Middle frontal gyrus (tissue), 1 donor: ENCODE results near the gene MACROD2.

Source experiments
- DNase-seq: peaks from one replicate; pipeline ENCODE4 v3.0.0-alpha.2; 2015; ENCODE audit warnings: low spot score; ENCODE audit errors: extremely low spot score

MACROD2 gene

GRCh38 chr20:15817351-15817750 lies 1822.0 kb downstream of the MACROD2 start:
- DNase-seq, result no peak

DNA sequence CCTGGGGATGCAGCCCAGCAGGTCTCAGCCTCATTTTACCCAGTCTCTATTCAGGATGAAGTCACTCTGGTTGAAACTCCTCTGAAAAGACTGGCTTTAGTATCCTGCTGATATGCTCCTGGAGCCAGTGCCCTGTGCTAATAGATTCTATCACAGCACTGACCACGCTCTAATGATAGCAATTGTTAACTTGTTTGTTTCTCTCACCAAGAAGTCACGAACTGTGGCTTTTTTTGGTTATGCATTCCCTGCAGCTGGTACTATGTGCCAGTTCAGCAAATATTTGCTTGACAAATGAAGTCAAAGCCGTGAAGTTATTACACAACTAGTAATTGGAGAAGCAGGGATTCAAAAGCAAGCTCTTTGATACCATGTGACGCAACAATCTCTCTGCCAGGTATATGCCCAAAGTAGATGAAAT lies 1823.3 kb downstream of the MACROD2 start:
- DNase-seq, result no peak

- DNase-seq, result no peak
Measured at GRCh38 chr20:15823718-15824117, 1828.4 kb downstream of the MACROD2 start.

DNA sequence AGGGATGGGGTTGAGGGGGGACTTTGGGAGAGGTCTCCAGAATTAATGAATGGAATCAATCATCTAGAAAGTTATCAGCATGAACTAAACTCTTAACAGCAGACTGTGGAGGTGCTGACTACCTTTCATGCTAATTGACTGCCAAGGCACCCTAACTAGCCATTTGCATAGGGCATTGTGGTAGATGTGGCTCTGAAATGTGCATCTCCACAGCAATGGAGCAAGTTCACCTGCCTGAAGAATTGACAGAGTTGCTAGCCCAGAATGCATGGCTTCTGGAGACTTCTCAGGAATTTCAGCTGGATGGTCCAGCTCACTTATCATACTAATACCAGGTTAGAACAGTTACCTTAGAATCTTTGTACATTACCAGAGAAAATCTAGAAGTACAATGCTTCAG lies 1832.3 kb downstream of the MACROD2 start:
- DNase-seq, result no peak

- no peak for DNase-seq
Measured at GRCh38 chr20:15831201-15831600, 1835.9 kb downstream of the MACROD2 start.

- DNase-seq, result no peak
Measured at GRCh38 chr20:15832512-15832911, 1837.2 kb downstream of the MACROD2 start.

GRCh38 chr20:15834857-15835256 lies 1839.5 kb downstream of the MACROD2 start:
- DNase-seq, result no peak

- DNase-seq, result no peak
Measured at GRCh38 chr20:15835811-15836210, 1840.5 kb downstream of the MACROD2 start.

DNA sequence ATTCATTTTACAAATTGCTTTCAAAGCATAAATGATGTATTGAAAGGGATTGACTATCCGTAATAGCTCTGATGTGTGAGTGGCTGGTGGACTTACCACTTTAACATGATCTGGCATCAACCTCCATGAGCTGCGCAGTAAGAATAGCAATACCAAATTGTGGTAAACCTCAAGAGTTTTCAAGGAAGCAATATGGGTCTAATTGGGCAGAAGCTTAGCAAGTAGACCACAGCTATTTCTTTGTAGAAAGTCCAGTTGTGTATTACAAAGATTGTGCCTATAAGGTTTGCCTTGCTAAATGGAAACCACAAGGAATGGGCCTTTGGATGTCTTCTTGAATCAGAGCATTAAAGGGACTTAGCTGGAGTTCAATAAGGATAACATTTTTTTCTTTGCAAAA lies 1841.3 kb downstream of the MACROD2 start:
- DNase-seq, result no peak

DNA sequence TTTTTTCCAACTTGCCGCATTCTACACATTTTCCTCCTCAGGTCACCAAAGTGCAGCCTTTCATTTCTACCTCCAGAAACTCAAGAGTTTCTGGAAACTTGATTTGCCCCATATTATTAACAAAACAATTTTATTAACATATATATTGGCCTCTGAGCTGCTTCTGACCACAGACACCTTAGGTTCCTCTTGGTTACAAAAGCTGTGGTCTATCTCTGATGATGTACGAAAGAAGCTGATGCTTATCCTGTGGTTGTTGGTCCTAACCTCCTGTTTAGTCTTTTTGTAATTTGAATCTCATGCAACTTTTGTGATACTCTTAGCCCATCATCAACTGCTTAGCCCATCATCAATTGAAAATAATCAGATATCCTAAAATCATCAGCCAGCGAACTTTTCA lies 1842.2 kb downstream of the MACROD2 start:
- DNase-seq, result no peak

- no peak for DNase-seq
Measured at GRCh38 chr20:15838466-15838865, 1843.2 kb downstream of the MACROD2 start.

- no peak for DNase-seq
Measured at GRCh38 chr20:15840636-15841301, 1845.5 kb downstream of the MACROD2 start.

DNA sequence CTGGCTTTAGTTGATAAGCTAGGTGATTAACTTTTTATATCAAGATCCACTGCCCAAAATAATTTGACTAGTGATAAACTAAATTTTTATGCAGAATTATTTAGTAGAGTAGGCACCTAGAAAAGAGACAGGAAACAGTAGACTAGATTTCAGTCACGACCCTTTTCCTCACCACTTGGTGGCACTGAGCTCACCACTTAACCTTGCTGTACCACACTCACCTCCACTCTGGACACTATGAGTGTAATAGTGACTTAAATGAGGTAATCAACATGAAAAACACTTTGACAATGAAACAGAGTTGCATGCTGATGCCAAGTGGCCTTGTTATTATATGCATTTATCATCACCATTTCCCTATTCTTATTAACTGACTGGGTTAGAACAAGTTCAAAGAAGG lies 1847.6 kb downstream of the MACROD2 start:
- no peak for DNase-seq

DNA sequence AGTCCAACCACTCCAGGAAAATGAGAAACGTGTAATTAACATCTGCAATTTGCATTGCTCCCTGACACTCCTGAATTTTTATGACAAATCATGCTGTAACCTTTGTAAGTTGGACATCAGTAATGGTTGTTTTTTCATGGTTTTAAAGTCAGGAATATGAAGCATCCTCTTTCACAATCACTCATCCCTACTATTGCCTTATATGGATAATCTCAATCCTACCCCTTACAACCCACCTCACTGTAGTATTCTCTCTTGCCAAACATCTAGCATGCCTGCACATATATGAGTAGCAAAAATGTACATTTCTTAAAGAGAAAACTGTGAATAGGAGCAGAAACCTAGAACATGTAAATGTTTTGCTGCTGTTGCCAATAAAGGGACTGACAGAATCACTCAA lies 1848.5 kb downstream of the MACROD2 start:
- no peak for DNase-seq

GRCh38 chr20:15847196-15847784 lies 1852.0 kb downstream of the MACROD2 start:
- no peak for DNase-seq

DNA sequence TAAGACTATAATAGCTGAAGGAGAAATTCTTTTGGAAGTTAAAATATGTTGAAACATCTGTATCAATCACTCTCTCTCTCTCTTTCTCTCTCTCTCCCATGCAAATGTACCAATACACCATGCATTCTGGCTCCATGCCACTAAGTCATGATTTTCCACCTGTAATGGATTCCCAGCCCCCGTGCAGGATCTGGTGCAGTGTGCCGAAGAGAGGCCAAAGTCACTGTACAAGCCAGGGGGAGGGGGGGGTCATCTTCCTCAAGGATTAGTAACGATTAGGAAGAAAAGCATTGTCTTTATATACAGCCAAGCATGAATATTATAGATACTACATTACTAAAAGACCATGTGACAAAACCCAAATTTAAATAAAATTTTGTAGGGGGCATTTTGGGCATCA lies 1852.8 kb downstream of the MACROD2 start:
- no peak for DNase-seq

GRCh38 chr20:15848995-15849610 lies 1853.8 kb downstream of the MACROD2 start:
- DNase-seq, result no peak

DNA sequence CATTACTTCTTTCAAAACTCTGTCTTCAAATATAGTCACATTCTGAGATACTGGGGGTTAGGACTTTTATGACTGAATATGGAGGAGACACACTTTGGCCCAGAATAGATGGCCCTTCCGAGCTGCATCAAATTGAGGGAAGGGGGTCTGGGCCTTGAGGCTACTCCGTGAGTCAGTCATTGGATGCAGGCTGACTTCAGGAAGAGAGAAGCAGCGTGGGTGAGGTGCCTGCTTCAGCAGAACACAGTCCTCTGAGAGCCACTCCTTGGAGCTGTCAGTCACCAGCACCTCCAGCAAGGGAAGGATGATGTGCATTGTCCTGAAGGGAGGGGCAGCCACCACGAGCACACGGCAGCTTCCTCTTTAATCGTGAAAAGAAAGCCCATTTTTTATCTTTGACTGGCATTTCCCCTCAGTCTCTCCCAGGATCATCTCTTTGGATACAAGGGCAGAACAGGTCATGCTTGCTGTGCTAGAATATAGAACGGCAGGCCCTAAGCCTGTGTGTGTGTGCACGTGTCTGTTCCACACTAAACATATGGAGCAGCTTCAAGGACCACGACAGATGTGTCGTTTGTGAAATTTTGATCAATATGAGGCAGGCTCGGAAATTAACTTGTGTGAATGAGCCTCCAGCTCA lies 1856.4 kb downstream of the MACROD2 start:
- no peak for DNase-seq

DNA sequence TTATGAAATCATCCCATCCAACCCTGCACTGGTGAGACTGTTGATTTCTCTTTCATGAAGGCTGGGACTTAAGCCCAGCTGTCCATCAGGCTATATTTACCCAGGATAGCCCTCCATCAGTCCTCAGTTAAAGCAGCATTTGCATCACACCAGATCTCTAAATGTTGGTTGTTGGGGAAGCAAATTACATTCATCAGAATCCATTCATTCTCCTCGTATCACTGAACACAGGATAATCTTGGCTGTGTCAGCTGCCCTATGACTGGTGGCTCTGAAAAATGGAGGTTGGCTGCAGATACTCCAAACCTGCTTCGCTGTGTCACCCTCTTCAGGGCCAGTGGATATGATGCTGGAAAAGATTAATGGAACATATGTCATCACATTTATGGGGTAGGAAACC lies 1859.6 kb downstream of the MACROD2 start:
- no peak for DNase-seq

GRCh38 chr20:15857173-15857784 lies 1862.0 kb downstream of the MACROD2 start:
- DNase-seq, result no peak

DNA sequence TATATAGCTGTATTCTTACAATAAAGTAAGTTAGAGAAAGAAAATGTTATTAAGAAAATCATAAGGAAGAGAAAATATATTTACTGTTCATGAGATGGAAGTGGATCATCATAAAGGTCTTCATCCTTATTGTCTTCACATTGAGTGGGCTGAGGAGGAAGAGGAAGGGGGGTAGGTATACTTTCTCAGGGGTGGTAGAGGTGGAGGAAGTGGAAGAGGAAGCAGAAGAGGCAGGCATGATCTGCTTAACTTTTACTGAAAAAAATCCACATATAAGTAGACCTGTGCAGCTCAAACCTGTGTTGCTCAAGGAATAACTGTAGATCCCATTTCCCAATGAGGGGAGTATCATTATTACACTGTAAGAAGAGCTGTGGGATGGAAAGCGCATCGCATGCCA lies 1863.7 kb downstream of the MACROD2 start:
- no peak for DNase-seq

DNA sequence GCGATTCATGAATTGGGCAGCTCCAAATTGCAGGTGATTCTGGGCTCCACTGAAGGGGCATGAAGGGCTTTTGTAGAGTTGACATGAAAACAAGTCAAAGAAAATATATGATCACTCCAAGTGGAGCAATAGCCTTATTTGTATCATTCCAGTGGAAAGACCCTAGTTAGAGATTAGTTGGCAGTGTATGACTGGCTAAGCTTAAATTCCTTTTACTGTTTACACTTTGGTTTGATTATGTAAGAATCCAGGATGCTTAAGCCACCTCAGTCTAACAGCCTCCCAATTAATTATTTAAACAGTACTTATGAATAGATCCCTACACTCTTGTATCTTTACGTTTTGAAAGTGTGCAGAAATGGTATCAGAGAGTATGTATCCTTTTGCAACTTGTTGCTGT lies 1865.5 kb downstream of the MACROD2 start:
- no peak for DNase-seq
